GM23248 (cell line): ENCODE measurements around the gene RPL29.

Source experiments
- EZH2 ChIP-seq: fragments of 200-600 bp; sonication (generic); IDR thresholded peaks from 2 replicates; pipeline ENCODE4 v1.6.1; 2018; ENCODE audit warnings: antibody characterized with exemption, mild to moderate bottlenecking; ENCODE audit not compliant: insufficient read depth, poor library complexity, severe bottlenecking
- EZH2phosphoT487 ChIP-seq: fragments of 200-600 bp; sonication (generic); IDR thresholded peaks from 2 replicates; pipeline ENCODE4 v1.6.1; 2018; ENCODE audit warnings: antibody characterized with exemption, moderate library complexity, mild to moderate bottlenecking, low read depth; ENCODE audit not compliant: insufficient read depth

DNA sequence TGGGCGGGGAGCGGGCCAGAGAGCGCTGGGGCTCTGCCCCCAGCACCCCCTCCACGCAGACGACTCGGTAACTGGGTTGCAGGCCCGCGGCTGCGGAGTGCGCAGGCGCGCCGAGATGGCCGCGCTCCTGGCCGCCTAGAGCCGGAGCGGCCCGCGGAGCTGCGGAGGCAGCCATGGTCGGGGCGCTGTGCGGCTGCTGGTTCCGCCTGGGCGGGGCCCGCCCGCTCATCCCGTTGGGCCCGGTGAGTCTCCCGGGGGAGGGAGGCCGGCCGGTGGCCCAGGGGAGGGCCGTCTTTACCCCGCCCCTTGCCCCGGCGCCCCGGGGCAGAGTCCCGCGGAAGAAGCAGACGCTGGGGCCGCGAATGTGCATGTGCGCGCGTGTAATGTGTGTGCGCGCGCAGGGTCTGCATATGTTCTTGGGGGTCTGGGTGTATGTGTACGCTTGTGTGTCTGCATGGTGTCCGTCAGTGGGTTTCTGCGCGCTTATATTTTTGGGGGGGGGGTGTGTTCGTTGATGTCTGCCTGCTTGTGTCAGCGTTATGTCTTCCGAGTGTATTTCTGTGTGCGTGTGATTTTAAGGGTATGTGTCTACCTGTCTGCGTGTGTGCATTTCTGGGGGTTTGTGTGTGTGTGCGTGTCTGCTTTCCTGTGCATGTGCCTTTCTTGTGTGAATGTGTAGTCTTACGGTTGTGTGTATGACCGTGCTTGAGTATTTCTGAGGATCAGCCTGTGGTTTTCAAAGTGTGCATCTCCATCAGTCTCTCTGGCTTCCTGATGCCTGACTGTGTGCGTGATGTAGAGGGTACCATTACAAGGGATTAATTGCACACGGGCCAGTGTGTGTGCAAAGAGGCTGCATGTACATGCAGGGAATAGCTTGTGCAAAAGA lies 20.5 kb downstream of the RPL29 start, which contains the start of gene ABHD14A:
- TF ChIP-seq EZH2 (no peak), EZH2phosphoT487 (no peak)
